Measurements from ENCODE around the gene KRT32.
"Not testable (repeated sequence)": the region's sequence is repeated elsewhere in the genome, so short reads cannot be mapped to it uniquely, and the experiment has no call there.

The KRT32 gene

DNA sequence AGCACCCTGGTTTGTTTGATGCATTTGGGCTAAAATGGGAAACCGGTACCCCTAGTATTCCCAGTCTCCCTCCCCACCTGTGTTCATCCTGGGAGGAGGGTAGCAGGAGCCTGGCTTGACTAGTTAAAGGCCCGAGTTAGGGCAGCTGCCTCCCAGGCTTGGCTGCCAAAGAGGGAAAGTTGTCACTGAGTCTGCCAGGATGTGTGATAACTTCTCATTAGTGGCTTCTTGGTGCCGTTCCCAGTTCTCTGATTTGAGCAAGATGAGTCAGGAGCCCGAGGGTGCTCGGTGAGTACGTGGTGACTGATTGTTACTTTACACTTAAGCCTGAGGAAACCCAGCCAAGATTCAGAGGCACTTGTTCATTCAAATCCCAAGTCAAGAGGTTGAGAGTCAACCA lies 2.5 kb downstream of the KRT32 start:
- DNase-seq (ENCODE audit: low read depth in 2 of 2): no peak

GRCh38 chr17:41464173-41464572 lies 3.0 kb downstream of the KRT32 start:
- no peak for DNase-seq (ENCODE audit: low read depth in 2 of 2)

- no peak for DNase-seq (ENCODE audit: low read depth in 2 of 2)
These were observed 3.4 kb downstream of the KRT32 start for GRCh38 chr17:41463746-41464145.

DNA sequence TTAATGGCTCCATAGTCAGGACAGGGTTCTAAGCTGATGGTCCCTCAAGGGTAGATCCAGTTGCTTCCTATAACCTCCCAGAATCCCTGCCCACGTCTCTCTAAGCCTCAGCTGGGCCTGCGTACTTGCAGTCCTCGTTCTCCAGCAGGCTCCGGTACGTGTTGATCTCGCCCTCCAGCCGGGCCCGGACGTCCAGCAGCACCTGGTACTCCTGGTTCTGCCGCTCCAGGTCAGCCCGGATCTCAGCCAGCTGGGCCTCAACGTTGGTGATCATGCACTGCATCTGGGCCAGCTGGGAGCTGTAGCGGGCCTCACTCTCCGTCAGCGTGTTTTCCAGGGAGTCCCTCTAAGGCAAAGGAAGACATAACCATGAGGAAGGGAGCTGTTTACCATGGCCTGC lies 4.5 kb downstream of the KRT32 start:
- no peak for DNase-seq (ENCODE audit: low read depth in 2 of 2)

- DNase-seq (ENCODE audit: low read depth in 2 of 2): no peak
These were observed 9.5 kb downstream of the KRT32 start for GRCh38 chr17:41457676-41458075.

GRCh38 chr17:41456204-41456603 lies 11.0 kb downstream of the KRT32 start:
- no peak for DNase-seq (ENCODE audit: low read depth in 2 of 2)

DNA sequence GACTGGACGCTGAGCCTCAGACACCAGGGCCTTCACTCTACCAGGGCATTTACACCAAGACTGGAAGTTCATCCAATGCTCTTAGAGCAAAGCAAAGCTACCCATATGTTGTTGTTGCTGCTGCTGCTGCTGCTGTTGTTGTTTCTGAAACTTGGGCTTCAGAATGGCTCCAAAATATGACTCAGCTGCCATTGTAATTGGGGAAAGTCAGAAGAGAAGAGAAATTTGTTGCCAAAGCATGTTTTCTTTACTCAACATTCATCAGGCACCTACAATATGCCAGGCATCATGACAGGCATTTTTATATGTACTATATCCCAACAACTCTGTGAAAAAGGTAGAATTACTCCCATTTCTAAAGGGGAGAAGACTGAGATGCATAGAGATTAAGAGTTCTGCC lies 11.9 kb downstream of the KRT32 start:
- no peak for DNase-seq (ENCODE audit: low read depth in 2 of 2)

- no peak for DNase-seq (ENCODE audit: low read depth in 2 of 2)
These were observed 14.1 kb downstream of the KRT32 start for GRCh38 chr17:41453066-41453465.

- no peak for DNase-seq (ENCODE audit: low read depth in 2 of 2)
These were observed 14.9 kb downstream of the KRT32 start for GRCh38 chr17:41452281-41452680.

- DNase-seq (ENCODE audit: low read depth in 2 of 2): no peak
These were observed 15.9 kb downstream of the KRT32 start for GRCh38 chr17:41451154-41451728.

DNA sequence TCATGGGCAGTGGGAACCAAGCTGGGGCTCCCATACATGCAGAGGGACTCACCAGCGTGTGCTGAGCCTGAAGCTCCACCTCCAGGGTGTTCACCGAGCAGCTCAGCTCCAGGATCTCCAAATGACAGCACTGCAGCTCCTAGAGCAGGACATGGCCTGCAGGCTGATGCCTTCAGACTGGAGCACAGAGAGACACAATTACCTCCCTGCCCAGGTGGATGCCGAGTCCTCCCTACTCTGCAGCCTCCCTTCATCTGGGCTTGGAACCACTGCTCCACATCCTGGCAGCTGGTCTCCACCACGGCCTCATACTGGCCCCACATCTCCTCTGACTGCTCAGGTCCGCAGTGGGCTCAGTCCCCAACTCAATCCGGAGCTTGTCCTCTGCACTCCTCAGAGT lies 18.2 kb downstream of the KRT32 start:
- no peak for DNase-seq (ENCODE audit: low read depth in 2 of 2)

- DNase-seq (ENCODE audit: low read depth in 2 of 2): no peak
These were observed 18.7 kb downstream of the KRT32 start for GRCh38 chr17:41448506-41448905.

DNA sequence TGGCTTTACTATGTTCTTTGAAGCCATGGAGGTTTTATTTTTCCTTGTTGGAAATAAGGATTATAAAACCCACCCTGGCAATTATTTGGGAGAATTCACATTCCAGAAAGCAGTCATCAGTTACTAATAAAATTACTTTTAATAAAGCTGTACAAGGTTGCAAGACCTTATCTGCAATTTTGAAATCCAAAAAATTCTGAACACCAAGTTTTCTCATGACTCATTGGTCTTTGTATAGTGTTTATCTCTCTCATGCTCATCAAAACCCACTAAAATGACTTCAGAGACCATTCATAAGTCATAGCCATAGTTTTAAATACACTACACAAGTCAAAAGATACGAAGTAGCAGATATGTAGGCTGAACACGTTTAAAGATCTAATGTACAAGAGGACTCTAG lies 20.4 kb downstream of the KRT32 start:
- DNase-seq (ENCODE audit: low read depth in 2 of 2): no peak

DNA sequence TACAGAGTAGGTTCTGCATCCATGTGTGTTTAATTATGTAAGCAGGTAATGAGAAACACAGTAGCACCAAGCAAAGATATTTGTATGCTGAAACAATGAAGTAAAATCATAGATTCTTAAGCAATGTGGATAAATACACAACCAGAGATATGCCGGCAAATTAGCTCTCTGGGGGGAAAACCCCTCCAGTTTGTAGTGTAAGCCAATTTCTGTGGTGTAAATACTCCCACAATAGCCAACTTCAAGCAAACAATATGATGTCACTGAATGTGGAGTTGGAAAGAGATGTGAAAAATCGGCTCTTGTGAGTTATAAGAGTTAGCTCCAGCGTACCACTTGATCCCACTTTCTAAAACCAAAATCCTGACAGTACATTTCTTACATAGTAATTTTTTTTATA lies 22.5 kb downstream of the KRT32 start:
- no peak for DNase-seq (ENCODE audit: low read depth in 2 of 2)

DNA sequence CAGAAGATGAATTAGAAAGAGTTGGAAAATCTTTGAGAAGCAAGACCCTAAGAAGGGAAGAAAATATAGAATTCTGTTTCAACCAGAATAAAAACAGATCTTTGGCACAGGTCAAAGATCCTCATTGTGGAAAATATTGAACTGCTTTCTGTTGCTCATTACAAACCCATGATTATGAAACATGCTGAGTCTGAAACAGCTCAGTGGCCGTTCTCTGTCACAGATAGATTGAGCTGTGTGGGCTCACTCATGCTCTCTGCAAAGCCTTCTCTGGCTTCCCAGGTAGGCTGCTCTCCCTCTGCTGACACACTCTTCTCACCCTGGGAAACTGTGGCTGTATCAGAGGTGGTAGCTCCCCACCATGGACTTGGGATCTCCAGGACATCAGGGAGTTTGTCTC lies 23.0 kb downstream of the KRT32 start:
- no peak for DNase-seq (ENCODE audit: low read depth in 2 of 2)

GRCh38 chr17:41442739-41443138 lies 24.4 kb downstream of the KRT32 start:
- DNase-seq (ENCODE audit: low read depth in 2 of 2): no peak

DNA sequence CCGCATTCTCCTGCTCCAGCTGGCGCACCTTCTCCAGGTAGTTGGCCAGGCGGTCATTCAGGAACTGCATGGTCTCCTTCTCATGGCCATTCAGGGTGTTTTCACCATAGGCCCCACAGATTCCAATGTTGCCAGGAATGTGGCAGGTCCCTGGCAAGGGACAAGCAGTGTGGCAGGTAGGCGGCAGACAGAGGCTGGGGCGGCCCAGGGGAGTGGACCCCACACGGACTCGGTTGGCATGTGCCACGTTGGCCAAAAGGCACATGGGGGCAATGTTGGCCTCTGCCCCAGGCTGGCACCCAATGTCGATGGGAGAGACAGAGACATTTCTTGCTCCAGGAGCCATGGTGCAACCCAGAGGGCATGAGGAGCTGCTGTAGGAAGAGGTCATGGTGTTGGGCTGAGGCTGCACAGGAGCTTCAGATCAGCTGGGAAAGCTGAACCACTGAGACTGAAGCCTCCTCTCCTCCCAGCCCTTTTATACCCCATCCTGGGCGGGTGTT lies 26.6 kb downstream of the KRT32 start, which contains the start of gene KRT38:
Gene KRT38 (minus strand): TSS at position 453 of the 503 bp plus-strand sequence. CDS start 62 bp downstream, at position 391.
- DNase-seq (ENCODE audit: low read depth in 2 of 2): no peak

GRCh38 chr17:41439375-41439774 lies 27.8 kb downstream of the KRT32 start:
- no peak for DNase-seq (ENCODE audit: low read depth in 2 of 2)

- DNase-seq (ENCODE audit: low read depth in 2 of 2): no peak
These were observed 29.4 kb downstream of the KRT32 start for GRCh38 chr17:41437769-41438168.

DNA sequence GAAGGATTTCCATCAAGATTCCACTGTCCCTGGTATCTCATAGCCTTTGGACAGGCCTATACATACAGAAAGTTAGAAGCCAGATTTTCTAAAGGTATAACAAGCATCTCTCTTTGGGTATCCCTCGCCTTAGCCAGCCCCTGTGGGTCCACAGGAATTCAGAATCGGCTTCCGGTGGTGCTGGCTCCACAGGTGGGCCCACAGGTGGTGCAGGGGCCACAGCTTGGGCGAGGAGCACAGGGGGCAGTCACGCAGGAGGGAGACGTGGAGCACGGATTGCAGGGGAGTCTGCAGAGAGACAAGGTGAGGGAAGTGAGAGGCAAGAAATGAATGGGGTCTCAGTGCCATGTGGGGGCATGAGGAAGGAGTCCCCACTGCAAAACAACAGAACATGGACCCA lies 29.9 kb downstream of the KRT32 start:
- no peak for DNase-seq (ENCODE audit: low read depth in 2 of 2)

- DNase-seq (ENCODE audit: low read depth in 2 of 2): no peak
These were observed 32.8 kb downstream of the KRT32 start for GRCh38 chr17:41434415-41434814.

GRCh38 chr17:41434005-41434404 lies 33.2 kb downstream of the KRT32 start:
- no peak for DNase-seq (ENCODE audit: low read depth in 2 of 2)

GRCh38 chr17:41433586-41433985 lies 33.6 kb downstream of the KRT32 start:
- DNase-seq (ENCODE audit: low read depth in 2 of 2): no peak

DNA sequence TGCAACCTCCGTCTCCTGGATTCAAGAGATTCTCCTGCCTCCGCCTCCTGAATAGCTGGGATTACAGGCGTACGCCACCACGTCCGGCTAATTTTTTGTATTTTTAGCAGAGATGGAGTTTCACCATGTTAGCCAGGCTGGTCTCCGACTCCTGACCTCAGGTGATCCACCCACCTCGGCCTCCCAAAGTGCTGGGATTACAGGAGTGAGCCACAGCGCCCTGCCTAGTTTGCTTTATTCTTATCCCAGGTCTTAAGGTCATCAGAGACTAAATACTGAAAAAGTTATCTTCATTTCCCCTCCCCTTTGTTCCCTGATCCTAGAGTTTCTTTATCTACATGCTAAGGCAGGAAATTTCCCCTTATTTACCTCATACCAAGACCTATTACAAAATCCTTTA lies 36.8 kb downstream of the KRT32 start:
- DNase-seq (ENCODE audit: low read depth in 2 of 2): not testable (repeated sequence)
